ENCODE measurements around the gene CCBE1. TPM values are rescaled to one million over a fixed set of nuclear protein-coding genes. Genes with fewer than 3 reads are reported as not detected.
"Not testable (repeated sequence)": the region's sequence is repeated elsewhere in the genome, so short reads cannot be mapped to it uniquely, and the experiment has no call there.

The CCBE1 gene
- under 1 TPM in 1 of 2 experiments, not detected in 1; 0.14 TPM for total RNA-seq

GRCh38 chr18:59697236-59697932 lies at the start of gene CCBE1:
Gene CCBE1 (minus strand): TSS chr18:59697423.
- H3K4me1 Mint-ChIP-seq = peaks cover 8% of the 10 kb centered on the region
- no peaks in the 10 kb centered on the region for H3K9me3 Mint-ChIP-seq (ENCODE audit: low read depth)
- POLR2A ChIA-PET = no interaction called here
- no peaks in the 10 kb centered on the region for H3K36me3 Mint-ChIP-seq (ENCODE audit: low read depth)
- DNase-seq (peak; percentile 77), ATAC-seq (peak; percentile 53)
- no peak within 1 kb of the TSS for H3K4me3 Mint-ChIP-seq
- intact Hi-C loops (cut with DNase I, micrococcal nuclease) = loop anchor here (2.0 to 10.0 kb wide), 3 partner anchors 125 to 423 kb away; partner anchors contain the start of gene RAX (in 1 of the 2)
- H3K27ac Mint-ChIP-seq = no peak within 1 kb of the TSS
- peaks cover 46% of the 10 kb centered on the region for H3K27me3 Mint-ChIP-seq
- CTCF ChIA-PET = interaction anchor here (0.6 to 2.4 kb wide), 16 partner anchors 8 to 816 kb away, joined by 3 to 18 read pairs (median 3); no protein-coding TSS in a partner anchor

- ChIA-PET POLR2A (no interaction called here), CTCF (interaction anchor here (0.6 to 0.7 kb wide), 2 partner anchors 10 to 74 kb away, joined by 3 read pairs; no protein-coding TSS in a partner anchor)
- peaks cover 2% of the 10 kb centered on the region for H3K27me3 Mint-ChIP-seq
- H3K9me3 Mint-ChIP-seq (ENCODE audit: low read depth) = no peaks in the 10 kb centered on the region
- ATAC-seq (no peak), DNase-seq (no peak)
- H3K27ac Mint-ChIP-seq = no peak overlapping the region
- H3K36me3 Mint-ChIP-seq (ENCODE audit: low read depth) = no peaks in the 10 kb centered on the region
- H3K4me1 Mint-ChIP-seq = no peaks in the 10 kb centered on the region
- intact Hi-C loops (cut with DNase I, micrococcal nuclease) = no loop called here
- no peak overlapping the region for H3K4me3 Mint-ChIP-seq
Measured at GRCh38 chr18:59744271-59744721, 47.1 kb upstream of the CCBE1 start.

GRCh38 chr18:59743566-59743965 lies 46.3 kb upstream of the CCBE1 start:
- intact Hi-C loops (cut with DNase I, micrococcal nuclease) = no loop called here
- ATAC-seq (no peak), DNase-seq (no peak)
- Mint-ChIP-seq H3K4me3 (no peak overlapping the region), H3K27me3 (peaks cover under 1% of the 10 kb centered on the region), H3K27ac (no peak overlapping the region), H3K4me1 (no peaks in the 10 kb centered on the region), H3K36me3 (ENCODE audit: low read depth) (no peaks in the 10 kb centered on the region), H3K9me3 (ENCODE audit: low read depth) (peaks cover 2% of the 10 kb centered on the region)
- ChIA-PET CTCF (interaction anchor here (0.6 kb wide), 1 partner anchor 75 kb away, joined by 3 read pairs; no protein-coding TSS in a partner anchor), POLR2A (interaction anchor here (0.6 kb wide), 1 partner anchor 157 kb away, joined by 4 read pairs; no protein-coding TSS in a partner anchor)

- intact Hi-C loops (cut with DNase I, micrococcal nuclease) = no loop called here
- Mint-ChIP-seq H3K4me1 (no peaks in the 10 kb centered on the region), H3K4me3 (no peak overlapping the region), H3K27ac (no peak overlapping the region), H3K36me3 (ENCODE audit: low read depth) (no peaks in the 10 kb centered on the region), H3K9me3 (ENCODE audit: low read depth) (peaks cover 2% of the 10 kb centered on the region), H3K27me3 (no peaks in the 10 kb centered on the region)
- CTCF ChIA-PET = interaction anchor here (0.6 kb wide), 1 partner anchor 34 kb away, joined by 3 read pairs; no protein-coding TSS in a partner anchor
- POLR2A ChIA-PET = interaction anchor here (0.6 kb wide), 1 partner anchor 158 kb away, joined by 4 read pairs; no protein-coding TSS in a partner anchor
- ATAC-seq (no peak), DNase-seq (no peak)
Measured at GRCh38 chr18:59742325-59743111, 45.3 kb upstream of the CCBE1 start.

GRCh38 chr18:59740141-59740540 lies 42.9 kb upstream of the CCBE1 start:
- POLR2A ChIA-PET = no interaction called here
- no peak for ATAC-seq

GRCh38 chr18:59737776-59738300 lies 40.6 kb upstream of the CCBE1 start:
- no peaks in the 10 kb centered on the region for H3K4me1 Mint-ChIP-seq
- ATAC-seq (no peak), DNase-seq (no peak)
- H3K36me3 Mint-ChIP-seq (ENCODE audit: low read depth) = no peaks in the 10 kb centered on the region
- CTCF ChIA-PET = no interaction called here
- no peak overlapping the region for H3K4me3 Mint-ChIP-seq
- POLR2A ChIA-PET = no interaction called here
- peaks cover 9% of the 10 kb centered on the region for H3K27me3 Mint-ChIP-seq
- no peak overlapping the region for H3K27ac Mint-ChIP-seq
- peaks cover 2% of the 10 kb centered on the region for H3K9me3 Mint-ChIP-seq (ENCODE audit: low read depth)
- intact Hi-C loops (cut with DNase I, micrococcal nuclease) = no loop called here

More at GRCh38 chr18:59740141-59740540, 42.9 kb upstream of the CCBE1 start:
- Mint-ChIP-seq H3K36me3 (ENCODE audit: low read depth) (no peaks in the 10 kb centered on the region), H3K4me1 (no peaks in the 10 kb centered on the region), H3K4me3 (no peak overlapping the region), H3K9me3 (ENCODE audit: low read depth) (peaks cover 2% of the 10 kb centered on the region), H3K27me3 (peaks cover 4% of the 10 kb centered on the region), H3K27ac (no peak overlapping the region)
- no peak for DNase-seq
- CTCF ChIA-PET = interaction anchor here (0.6 kb wide), 1 partner anchor 16 kb away, joined by 3 read pairs; no protein-coding TSS in a partner anchor
- intact Hi-C loops (cut with DNase I, micrococcal nuclease) = no loop called here

- POLR2A ChIA-PET; H3K27me3 Mint-ChIP-seq; DNase-seq; CTCF ChIA-PET; H3K4me1 Mint-ChIP-seq; intact Hi-C loops (cut with DNase I, micrococcal nuclease); ATAC-seq; H3K9me3 Mint-ChIP-seq (ENCODE audit: low read depth); H3K27ac Mint-ChIP-seq; H3K4me3 Mint-ChIP-seq; H3K36me3 Mint-ChIP-seq (ENCODE audit: low read depth): not testable (repeated sequence)
Measured at GRCh38 chr18:59737335-59737734, 40.1 kb upstream of the CCBE1 start.

- Mint-ChIP-seq H3K27me3 (peaks cover 9% of the 10 kb centered on the region), H3K27ac (no peak overlapping the region), H3K4me3 (no peak overlapping the region), H3K36me3 (ENCODE audit: low read depth) (no peaks in the 10 kb centered on the region), H3K4me1 (no peaks in the 10 kb centered on the region), H3K9me3 (ENCODE audit: low read depth) (peaks cover 2% of the 10 kb centered on the region)
- DNase-seq (no peak), ATAC-seq (no peak)
- ChIA-PET CTCF (no interaction called here), POLR2A (no interaction called here)
- intact Hi-C loops (cut with DNase I, micrococcal nuclease) = no loop called here
Measured at GRCh38 chr18:59736061-59736460, 38.8 kb upstream of the CCBE1 start.

GRCh38 chr18:59735269-59735860 lies 38.1 kb upstream of the CCBE1 start:
- no peak overlapping the region for H3K4me3 Mint-ChIP-seq
- CTCF ChIA-PET = no interaction called here

GRCh38 chr18:59733421-59733820 lies 36.2 kb upstream of the CCBE1 start:
- no peak overlapping the region for H3K4me3 Mint-ChIP-seq
- no peaks in the 10 kb centered on the region for H3K4me1 Mint-ChIP-seq
- H3K9me3 Mint-ChIP-seq (ENCODE audit: low read depth) = no peaks in the 10 kb centered on the region
- ATAC-seq = no peak
- peaks cover 9% of the 10 kb centered on the region for H3K27me3 Mint-ChIP-seq
- no peaks in the 10 kb centered on the region for H3K36me3 Mint-ChIP-seq (ENCODE audit: low read depth)
- intact Hi-C loops (cut with DNase I, micrococcal nuclease) = no loop called here
- ChIA-PET CTCF (no interaction called here), POLR2A (no interaction called here)
- no peak for DNase-seq
- H3K27ac Mint-ChIP-seq = no peak overlapping the region

More at GRCh38 chr18:59735269-59735860, 38.1 kb upstream of the CCBE1 start:
- intact Hi-C loops (cut with DNase I, micrococcal nuclease) = no loop called here
- Mint-ChIP-seq H3K27me3 (peaks cover 9% of the 10 kb centered on the region), H3K4me1 (no peaks in the 10 kb centered on the region), H3K9me3 (ENCODE audit: low read depth) (peaks cover 2% of the 10 kb centered on the region), H3K36me3 (ENCODE audit: low read depth) (no peaks in the 10 kb centered on the region), H3K27ac (no peak overlapping the region)
- POLR2A ChIA-PET = no interaction called here
- ATAC-seq (no peak), DNase-seq (no peak)

GRCh38 chr18:59730896-59731295 lies 33.7 kb upstream of the CCBE1 start:
- H3K4me1 Mint-ChIP-seq = no peaks in the 10 kb centered on the region
- H3K27me3 Mint-ChIP-seq = peaks cover 5% of the 10 kb centered on the region
- DNase-seq = no peak
- no peak for ATAC-seq
- H3K36me3 Mint-ChIP-seq (ENCODE audit: low read depth) = no peaks in the 10 kb centered on the region
- H3K27ac Mint-ChIP-seq = no peak overlapping the region
- CTCF ChIA-PET = interaction anchor here (1.2 kb wide), 1 partner anchor 27 kb away, joined by 3 read pairs; no protein-coding TSS in a partner anchor
- H3K4me3 Mint-ChIP-seq = no peak overlapping the region
- POLR2A ChIA-PET = no interaction called here
- intact Hi-C loops (cut with DNase I, micrococcal nuclease) = no loop called here
- H3K9me3 Mint-ChIP-seq (ENCODE audit: low read depth) = no peaks in the 10 kb centered on the region
